Suprapubic skin (tissue), 4 donors: ENCODE measurements around the gene ODAPH. TPM values are rescaled to one million over a fixed set of nuclear protein-coding genes. Genes with fewer than 3 reads are reported as not detected.

ENCODE experiments used
- DNase-seq, 2 donors: peaks; one replicate each; pipeline ENCODE4 v3.0.0-alpha.2; 2019; ENCODE audit warnings: low spot score in 2 of 2
- H3K27ac ChIP-seq: fragments of 200-600 bp; sonication (generic); one replicate; pipeline ENCODE4 v1.5.1; 2019
- H3K27me3 ChIP-seq: fragments of 200-600 bp; sonication (generic); one replicate; pipeline ENCODE4 v1.5.1; 2019
- H3K36me3 ChIP-seq: fragments of 200-600 bp; sonication (generic); one replicate; pipeline ENCODE4 v1.5.1; 2019
- H3K4me1 ChIP-seq: fragments of 200-600 bp; sonication (generic); one replicate; pipeline ENCODE4 v1.5.1; 2019
- H3K4me3 ChIP-seq: fragments of 200-600 bp; sonication (generic); one replicate; pipeline ENCODE4 v1.5.1; 2019; ENCODE audit warnings: mild to moderate bottlenecking
- H3K9me3 ChIP-seq: fragments of 200-600 bp; sonication (generic); one replicate; pipeline ENCODE4 v1.5.1; 2019
- CTCF ChIP-seq, 2 donors: fragments of 200-600 bp in 1 of 2; fragments of 450-650 bp in 1 of 2; sonication (generic) in 1 of 2; IDR thresholded peaks; one replicate each; pipeline ENCODE4 v1.5.1; 2016 to 2019; ENCODE audit warnings: antibody characterized with exemption in 2 of 2, mild to moderate bottlenecking in 1 of 2, moderate library complexity in 1 of 2
- EP300 ChIP-seq: sonication (generic); formaldehyde crosslinking; IDR thresholded peaks from one replicate; pipeline ENCODE4 v1.6.1; 2017; ENCODE audit warnings: antibody characterized with exemption
- POLR2A ChIP-seq, 2 donors: fragments of 450-650 bp; IDR thresholded peaks; one replicate each; pipeline ENCODE4 v1.6.1; 2017; ENCODE audit warnings: antibody characterized with exemption in 2 of 2, mild to moderate bottlenecking in 2 of 2, moderate library complexity in 2 of 2
- POLR2AphosphoS5 ChIP-seq, 3 donors: sonication (generic); formaldehyde crosslinking; IDR thresholded peaks; one replicate each; pipeline ENCODE4 v1.6.1; 2017; ENCODE audit warnings: antibody characterized with exemption in 3 of 3
- WGBS: methylation state at CpG from one replicate; pipeline ENCODE4 v1.1.5; 2018; 5-methylcytosine and 5-hydroxymethylcytosine counted together
- total RNA-seq, 4 donors: library from RNA; depleted of rRNA; stranded (reverse); fragments of >200 nt; gene quantifications; one replicate each; pipeline ENCODE4 v1.1.0, GENCODE V29; 2016

Gene ODAPH
- total RNA-seq, 4 donors from 2014 or later, result 0.56 TPM; not detected in 3

GRCh38 chr4:75557696-75558095 lies 1.8 kb downstream of the ODAPH start:
- H3K4me3 ChIP-seq, result no peak overlapping the region
- TF ChIP-seq POLR2A (IDR thresholded peaks at IDR 0.05), result no peak
- H3K4me1 ChIP-seq, result no peaks in the 10 kb centered on the region
- no peak overlapping the region for H3K27ac ChIP-seq
- no peak for DNase-seq
- H3K9me3 ChIP-seq, result no peaks in the 10 kb centered on the region
- peaks cover 12% of the 10 kb centered on the region for H3K27me3 ChIP-seq
- 89% methylated on average over 8 of the region's 8 CpGs for WGBS
- no peaks in the 10 kb centered on the region for H3K36me3 ChIP-seq

- Histone ChIP-seq H3K9me3 (no peaks in the 10 kb centered on the region), H3K36me3 (no peaks in the 10 kb centered on the region), H3K4me3 (no peak overlapping the region), H3K27me3 (peaks cover 6% of the 10 kb centered on the region), H3K4me1 (no peaks in the 10 kb centered on the region), H3K27ac (no peak overlapping the region)
- DNase-seq, result no peak
- TF ChIP-seq POLR2A (IDR thresholded peaks at IDR 0.05), result no peak
- TF ChIP-seq EP300, result no peak
- no peak for TF ChIP-seq POLR2AphosphoS5 (IDR thresholded peaks at IDR 0.05)
- TF ChIP-seq CTCF (IDR thresholded peaks at IDR 0.05), result no peak
- WGBS, result 59% methylated on average over 8 of the region's 8 CpGs
These were observed 5.9 kb downstream of the ODAPH start for GRCh38 chr4:75561789-75562188.

- DNase-seq, result no peak
These were observed 8.2 kb downstream of the ODAPH start for GRCh38 chr4:75564023-75564422.

GRCh38 chr4:75565481-75565880 lies 9.6 kb downstream of the ODAPH start:
- DNase-seq, result no peak
- TF ChIP-seq POLR2A (IDR thresholded peaks at IDR 0.05), result no peak
- TF ChIP-seq POLR2AphosphoS5 (IDR thresholded peaks at IDR 0.05), result no peak
- no peak for TF ChIP-seq CTCF (IDR thresholded peaks at IDR 0.05)
- no peak for TF ChIP-seq EP300
- Histone ChIP-seq H3K4me3 (no peak overlapping the region), H3K4me1 (no peaks in the 10 kb centered on the region), H3K27ac (no peak overlapping the region), H3K36me3 (no peaks in the 10 kb centered on the region), H3K27me3 (no peaks in the 10 kb centered on the region), H3K9me3 (no peaks in the 10 kb centered on the region)

More at GRCh38 chr4:75564023-75564422, 8.2 kb downstream of the ODAPH start:
- Histone ChIP-seq H3K4me3 (no peak overlapping the region), H3K9me3 (no peaks in the 10 kb centered on the region), H3K4me1 (no peaks in the 10 kb centered on the region), H3K27ac (no peak overlapping the region), H3K27me3 (no peaks in the 10 kb centered on the region), H3K36me3 (no peaks in the 10 kb centered on the region)
- WGBS, result 84% methylated on average over 11 of the region's 11 CpGs
- no peak for TF ChIP-seq POLR2AphosphoS5 (IDR thresholded peaks at IDR 0.05)
- TF ChIP-seq CTCF (IDR thresholded peaks at IDR 0.05), result no peak
- TF ChIP-seq POLR2A (IDR thresholded peaks at IDR 0.05), result no peak
- TF ChIP-seq EP300, result no peak

GRCh38 chr4:75566911-75567310 lies 11.0 kb downstream of the ODAPH start:
- Histone ChIP-seq H3K36me3 (no peaks in the 10 kb centered on the region), H3K27ac (no peak overlapping the region), H3K4me1 (no peaks in the 10 kb centered on the region), H3K4me3 (no peak overlapping the region), H3K9me3 (no peaks in the 10 kb centered on the region), H3K27me3 (no peaks in the 10 kb centered on the region)
- WGBS, result 82% methylated on average over 1 of the region's 1 CpG
- no peak for DNase-seq
- TF ChIP-seq POLR2AphosphoS5 (IDR thresholded peaks at IDR 0.05), result no peak
- no peak for TF ChIP-seq CTCF (IDR thresholded peaks at IDR 0.05)
- no peak for TF ChIP-seq EP300
- TF ChIP-seq POLR2A (IDR thresholded peaks at IDR 0.05), result no peak

- no peak overlapping the region for H3K4me3 ChIP-seq
- WGBS, result 93% methylated on average over 2 of the region's 2 CpGs
- no peaks in the 10 kb centered on the region for H3K4me1 ChIP-seq
- H3K27ac ChIP-seq, result no peak overlapping the region
- DNase-seq, result no peak
- H3K27me3 ChIP-seq, result no peaks in the 10 kb centered on the region
- TF ChIP-seq EP300 (no peak), POLR2AphosphoS5 (IDR thresholded peaks at IDR 0.05) (no peak), POLR2A (IDR thresholded peaks at IDR 0.05) (no peak), CTCF (IDR thresholded peaks at IDR 0.05) (no peak)
- H3K36me3 ChIP-seq, result no peaks in the 10 kb centered on the region
- H3K9me3 ChIP-seq, result no peaks in the 10 kb centered on the region
These were observed 11.9 kb downstream of the ODAPH start for GRCh38 chr4:75567725-75568124.
